Kidney (tissue), 14 donors: ENCODE data around the gene ZNF562. TPM values are rescaled to one million over a fixed set of nuclear protein-coding genes. Genes with fewer than 3 reads are reported as not detected.

ENCODE experiments used
- DNase-seq, 5 donors: peaks; one replicate each; pipeline ENCODE4 v3.0.0-alpha.2; 2013 to 2020
- FAIRE-seq: peaks from 2 replicates; lab custom pipeline; 2012; peaks lifted over from hg19 to GRCh38; lab: Jason Lieb, UNC
- H3K27ac ChIP-seq, 2 donors: one replicate each; pipeline ENCODE4 v1.7.0; 2013; ENCODE audit warnings: low read depth in 2 of 2, low read length in 2 of 2, inconsistent platforms in 1 of 2
- H3K27me3 ChIP-seq: one replicate; pipeline ENCODE4 v1.7.1; 2013; ENCODE audit warnings: low read length, inconsistent platforms; ENCODE audit not compliant: control insufficient read depth, insufficient read depth
- H3K36me3 ChIP-seq, 3 donors: one replicate each; pipeline versions ENCODE4 v1.7.0 to v1.7.1; 2013; ENCODE audit warnings: low read length in 3 of 3, control low read depth in 1 of 3, inconsistent platforms in 1 of 3; ENCODE audit not compliant: insufficient read depth in 3 of 3, control insufficient read depth in 2 of 3
- H3K4me1 ChIP-seq, 3 donors: one replicate each; pipeline versions ENCODE4 v1.7.0 to v1.7.1; 2013; ENCODE audit warnings: low read length in 3 of 3, inconsistent platforms in 1 of 3, low read depth in 1 of 3; ENCODE audit not compliant: control insufficient read depth in 2 of 3, insufficient read depth in 2 of 3
- H3K4me3 ChIP-seq, 3 donors: one replicate each; pipeline versions ENCODE4 v1.7.0 to v1.8.1; 2013; ENCODE audit warnings: low read length in 3 of 3, control low read depth in 1 of 3, inconsistent platforms in 1 of 3
- H3K9ac ChIP-seq, 3 donors: one replicate each; pipeline versions ENCODE4 v1.7.0 to v1.7.1; 2013; ENCODE audit warnings: low read length in 3 of 3, control low read depth in 1 of 3, inconsistent platforms in 1 of 3
- H3K9me3 ChIP-seq, 3 donors: one replicate each; pipeline versions ENCODE4 v1.7.0 to v1.7.1; 2013; ENCODE audit warnings: low read length in 3 of 3, control low read depth in 1 of 3, inconsistent platforms in 1 of 3; ENCODE audit not compliant: control insufficient read depth in 2 of 3, insufficient read depth in 1 of 3
- CTCF ChIP-seq: IDR thresholded peaks from 3 replicates; pipeline ENCODE4 v1.5.1; 2012; ENCODE audit warnings: mild to moderate bottlenecking, moderate library complexity, borderline replicate concordance; ENCODE audit not compliant: insufficient read depth; ENCODE audit errors: extremely low read depth
- intact Hi-C: fragments of 100-400 bp; cut with DNase I; formaldehyde crosslinking; loops from one replicate; pipeline ENCODE4 v1.11.1; 2022
- polyA plus RNA-seq: library from polyadenylated mRNA; stranded (reverse); fragments of 350-450 nt; fragmentation: Illumina TruSeq; extraction: RNeasy Lipid Tissue Mini Kit (QIAGEN cat#74804); gene quantifications from one replicate; pipeline ENCODE4 v1.2.3, GENCODE V29; 2014; ENCODE audit warnings: low read depth, low replicate concordance; ENCODE audit not compliant: insufficient read depth
- total RNA-seq: library from RNA; stranded (reverse); fragmentation: NEBNext Ultra II Directional; extraction: Animal tissue kit (Norgen Biotek cat#: 25700); gene quantifications from one replicate; pipeline ENCODE4 v1.2.1, GENCODE V29; 2021
- donor health status: control.
- donor health status: control.
- donor health status: control.
- donor health status: control.
- donor health status: control.
- donor health status: DM: yes; HTN: yes; CAD: no.
- donor health status: Normal renal cell carcinoma (clear cell type).

The ZNF562 gene
- total and polyA plus RNA-seq, 2 donors from 2014 or later: 4.9 to 37.6 TPM

DNA sequence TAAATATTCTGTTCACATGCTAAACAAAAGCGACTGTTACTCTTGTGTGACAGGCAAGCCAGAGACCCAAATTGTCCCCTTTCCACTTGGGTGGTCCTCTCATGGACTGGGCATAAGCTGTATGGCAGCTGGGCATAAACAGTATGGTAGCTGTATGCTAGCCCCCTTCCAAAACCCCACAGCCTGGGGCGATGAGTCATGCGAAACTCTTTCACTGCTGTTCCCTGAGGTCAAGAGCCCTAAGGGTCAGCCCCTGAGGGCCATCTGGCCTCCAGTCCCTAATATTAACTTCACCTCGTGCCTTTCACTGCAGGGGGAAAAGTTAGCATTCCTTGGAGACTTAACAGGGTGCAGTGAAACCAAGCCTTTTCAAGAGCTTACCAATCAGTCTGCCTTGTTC, 45.6 kb upstream of the ZNF562 start:
- DNase-seq (no peak), FAIRE-seq (no peak)
- no peaks in the 10 kb centered on the region for H3K36me3 ChIP-seq
- H3K4me3 ChIP-seq: no peak overlapping the region
- H3K27ac ChIP-seq: no peak overlapping the region
- no peak for TF ChIP-seq CTCF
- H3K27me3 ChIP-seq: no peaks in the 10 kb centered on the region
- H3K4me1 ChIP-seq: no peaks in the 10 kb centered on the region
- intact Hi-C loops: no loop called here
- peaks cover 0 to 9% (median 2%) of the 10 kb centered on the region in 3 donors for H3K9me3 ChIP-seq
- H3K9ac ChIP-seq: no peak overlapping the region

DNA sequence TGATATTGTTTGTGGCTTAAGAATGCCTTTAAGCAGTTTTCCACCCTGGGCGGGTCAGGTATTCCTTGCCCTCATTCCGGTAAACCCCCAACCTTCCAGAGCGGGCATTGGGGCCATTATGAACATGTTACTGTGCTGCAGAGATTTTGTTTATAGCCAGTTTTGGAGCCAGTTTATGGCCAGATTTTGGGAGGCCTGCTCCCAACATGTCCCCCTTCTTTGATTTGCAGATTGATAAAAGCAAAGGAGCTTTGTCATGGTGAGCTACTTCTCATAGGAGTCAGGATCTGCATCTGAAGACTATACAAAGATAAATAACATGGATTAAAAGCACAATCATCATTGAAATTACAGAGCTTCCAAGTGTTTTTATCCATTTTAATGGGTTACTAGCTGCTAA, 36.9 kb upstream of the ZNF562 start:
- no peaks in the 10 kb centered on the region for H3K36me3 ChIP-seq
- no peak overlapping the region for H3K4me3 ChIP-seq
- no peaks in the 10 kb centered on the region for H3K27me3 ChIP-seq
- FAIRE-seq (no peak), DNase-seq (no peak)
- no peak for TF ChIP-seq CTCF
- H3K4me1 ChIP-seq: no peaks in the 10 kb centered on the region
- H3K27ac ChIP-seq: no peak overlapping the region
- intact Hi-C loops: no loop called here
- peaks cover 0 to 3% (median 0%) of the 10 kb centered on the region in 3 donors for H3K9me3 ChIP-seq
- H3K9ac ChIP-seq: no peak overlapping the region

DNA sequence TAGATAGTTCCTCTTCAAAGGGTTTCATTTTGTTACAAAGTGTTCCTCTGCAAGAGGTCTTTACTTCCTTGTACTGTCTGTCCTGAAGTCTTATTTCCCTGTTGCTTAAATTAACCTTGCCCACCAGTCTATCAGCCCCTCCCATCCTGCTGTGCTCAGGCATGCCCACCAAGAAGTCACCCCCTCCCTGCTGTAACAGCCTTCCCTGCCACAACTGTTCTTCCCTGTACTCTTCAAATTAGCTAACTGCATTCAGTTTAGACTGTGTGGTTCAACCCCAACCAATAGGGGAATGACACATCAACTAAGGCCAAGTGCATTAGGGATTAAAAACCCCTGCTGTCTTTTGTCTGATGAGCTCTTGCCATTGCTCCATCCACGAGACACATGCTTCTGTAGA, 34.4 kb upstream of the ZNF562 start:
- FAIRE-seq (no peak), DNase-seq (no peak)
- no peak overlapping the region for H3K27ac ChIP-seq
- TF ChIP-seq CTCF: no peak
- no peaks in the 10 kb centered on the region for H3K27me3 ChIP-seq
- no peaks in the 10 kb centered on the region for H3K36me3 ChIP-seq
- no peaks in the 10 kb centered on the region for H3K4me1 ChIP-seq
- intact Hi-C loops: no loop called here
- H3K9me3 ChIP-seq: peaks cover 0 to 3% (median 0%) of the 10 kb centered on the region in 3 donors
- H3K4me3 ChIP-seq: no peak overlapping the region
- no peak overlapping the region for H3K9ac ChIP-seq

DNA sequence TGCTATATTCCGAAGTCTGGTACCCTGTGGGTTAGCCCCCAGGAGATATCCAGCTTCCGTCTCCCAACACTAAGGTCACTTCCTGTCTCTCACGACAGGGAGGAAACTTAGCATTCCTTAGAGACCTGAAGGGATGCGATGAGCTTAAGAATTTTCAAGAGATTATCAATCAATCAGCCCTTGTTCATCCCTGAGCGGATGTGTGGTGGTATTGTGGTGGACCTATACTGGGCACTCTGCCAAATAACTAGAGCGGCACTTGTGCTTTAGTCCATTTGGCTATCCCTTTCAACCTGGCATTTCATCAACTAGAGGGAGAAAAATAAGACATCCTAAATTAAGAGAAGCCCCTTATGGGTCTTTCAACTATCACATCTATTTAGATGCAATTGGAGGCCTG, 30.9 kb upstream of the ZNF562 start:
- Histone ChIP-seq H3K9me3 (no peaks in the 10 kb centered on the region), H3K27me3 (no peaks in the 10 kb centered on the region), H3K27ac (no peak overlapping the region), H3K9ac (no peak overlapping the region), H3K36me3 (no peaks in the 10 kb centered on the region), H3K4me1 (no peaks in the 10 kb centered on the region), H3K4me3 (no peak overlapping the region)
- TF ChIP-seq CTCF: no peak
- intact Hi-C loops: no loop called here
- FAIRE-seq (no peak), DNase-seq (no peak)
